G401.6 (cell line): ENCODE data around the gene ERC2.
"Not testable (repeated sequence)": the region's sequence is repeated elsewhere in the genome, so short reads cannot be mapped to it uniquely, and the experiment has no call there.

ENCODE experiments used
- FAIRE-seq: peaks from 2 replicates; lab custom pipeline; 2012; peaks lifted over from hg19 to GRCh38; lab: Jason Lieb, UNC

ERC2 gene

GRCh38 chr3:56468184-56469106 lies at the start of gene ERC2:
Gene ERC2, minus strand, starts transcription at chr3:56468467.
- no peak for FAIRE-seq

- no peak for FAIRE-seq
These were observed 34.5 kb upstream of the ERC2 start for GRCh38 chr3:56502738-56503137.

- FAIRE-seq, result not testable (repeated sequence)
These were observed 28.1 kb upstream of the ERC2 start for GRCh38 chr3:56496376-56496775.

- FAIRE-seq, result peak; percentile 94
These were observed 26.5 kb upstream of the ERC2 start for GRCh38 chr3:56494679-56495322.

- FAIRE-seq, result no peak
These were observed 23.3 kb upstream of the ERC2 start for GRCh38 chr3:56491566-56491965.

GRCh38 chr3:56488812-56489600 lies 20.7 kb upstream of the ERC2 start:
- no peak for FAIRE-seq

- FAIRE-seq, result no peak
These were observed 16.3 kb upstream of the ERC2 start for GRCh38 chr3:56484525-56485032.

GRCh38 chr3:56484122-56484521 lies 15.9 kb upstream of the ERC2 start:
- FAIRE-seq, result no peak

- no peak for FAIRE-seq
These were observed 9.4 kb upstream of the ERC2 start for GRCh38 chr3:56477646-56478045.

- FAIRE-seq, result no peak
These were observed 8.5 kb upstream of the ERC2 start for GRCh38 chr3:56476771-56477170.

- FAIRE-seq, result no peak
These were observed 3.5 kb upstream of the ERC2 start for GRCh38 chr3:56471771-56472170.

- FAIRE-seq, result no peak
These were observed 874 bp upstream of the ERC2 start for GRCh38 chr3:56469141-56469540.

- no peak for FAIRE-seq
These were observed 475 bp downstream of the ERC2 start for GRCh38 chr3:56467801-56468183.

GRCh38 chr3:56467108-56467507 lies 1.2 kb downstream of the ERC2 start:
- peak; percentile 98 for FAIRE-seq

- FAIRE-seq, result no peak
These were observed 8.5 kb downstream of the ERC2 start for GRCh38 chr3:56459719-56460118.

- FAIRE-seq, result no peak
These were observed 9.2 kb downstream of the ERC2 start for GRCh38 chr3:56459104-56459496.

- FAIRE-seq, result no peak
These were observed 9.7 kb downstream of the ERC2 start for GRCh38 chr3:56458496-56459103.

- FAIRE-seq, result no peak
These were observed 12.2 kb downstream of the ERC2 start for GRCh38 chr3:56456117-56456516.

- FAIRE-seq, result no peak
These were observed 15.3 kb downstream of the ERC2 start for GRCh38 chr3:56453011-56453410.

- no peak for FAIRE-seq
These were observed 16.2 kb downstream of the ERC2 start for GRCh38 chr3:56452085-56452484.

GRCh38 chr3:56443372-56443771 lies 24.9 kb downstream of the ERC2 start:
- no peak for FAIRE-seq

- no peak for FAIRE-seq
These were observed 39.6 kb downstream of the ERC2 start for GRCh38 chr3:56428667-56429066.
